OCI-M2 (cell line): ENCODE results near the gene FN1.
"Not testable (repeated sequence)": the region's sequence is repeated elsewhere in the genome, so short reads cannot be mapped to it uniquely, and the experiment has no call there.

ENCODE experiments used
- DNase-seq: peaks from one replicate; lab custom pipeline; 2025; ENCODE audit not compliant: unreplicated experiment; lab: John Stamatoyannopoulos, UW

Gene FN1

GRCh38 chr2:215354771-215355695 is 80.8 kb downstream of the FN1 start:
- DNase-seq = no peak

GRCh38 chr2:215352602-215353001 is 83.3 kb downstream of the FN1 start:
- no peak for DNase-seq

GRCh38 chr2:215347878-215348277 is 88.0 kb downstream of the FN1 start:
- DNase-seq = no peak

- DNase-seq = no peak
Observed at GRCh38 chr2:215338883-215339679, 96.8 kb downstream of the FN1 start.

GRCh38 chr2:215332872-215333595 is 102.8 kb downstream of the FN1 start:
- no peak for DNase-seq

GRCh38 chr2:215328066-215328465 is 107.8 kb downstream of the FN1 start:
- DNase-seq = no peak

- DNase-seq = no peak
Observed at GRCh38 chr2:215324811-215325210, 111.1 kb downstream of the FN1 start.

GRCh38 chr2:215320679-215321078 is 115.2 kb downstream of the FN1 start:
- DNase-seq = no peak

- DNase-seq = no peak
Observed at GRCh38 chr2:215320102-215320501, 115.8 kb downstream of the FN1 start.

- DNase-seq = no peak
Observed at GRCh38 chr2:215319500-215319899, 116.4 kb downstream of the FN1 start.

GRCh38 chr2:215316336-215316735 is 119.5 kb downstream of the FN1 start:
- no peak for DNase-seq

- DNase-seq = no peak
Observed at GRCh38 chr2:215315301-215315700, 120.6 kb downstream of the FN1 start.

GRCh38 chr2:215314896-215315295 is 121.0 kb downstream of the FN1 start:
- DNase-seq = no peak

- DNase-seq = no peak
Observed at GRCh38 chr2:215313255-215313613, 122.6 kb downstream of the FN1 start.

- DNase-seq = peak; percentile 61
Observed at GRCh38 chr2:215311625-215312396, 124.1 kb downstream of the FN1 start, which contains the start of gene ATIC. ATIC (plus strand) TSS chr2:215312059; CDS start chr2:215312143, 84 bp downstream.

GRCh38 chr2:215311259-215311624 is 124.6 kb downstream of the FN1 start:
- not testable (repeated sequence) for DNase-seq
